GM12801 (cell line): ENCODE measurements around the gene FNDC10.

Experiments
- CTCF ChIP-seq: IDR thresholded peaks from one replicate; pipeline ENCODE4 v1.5.1; 2011; ENCODE audit warnings: control low read depth; ENCODE audit not compliant: insufficient read length; ENCODE audit errors: extremely low read depth

Gene FNDC10

GRCh38 chr1:1614954-1615255 lies 15.0 kb upstream of the FNDC10 start:
- TF ChIP-seq CTCF: no peak

DNA sequence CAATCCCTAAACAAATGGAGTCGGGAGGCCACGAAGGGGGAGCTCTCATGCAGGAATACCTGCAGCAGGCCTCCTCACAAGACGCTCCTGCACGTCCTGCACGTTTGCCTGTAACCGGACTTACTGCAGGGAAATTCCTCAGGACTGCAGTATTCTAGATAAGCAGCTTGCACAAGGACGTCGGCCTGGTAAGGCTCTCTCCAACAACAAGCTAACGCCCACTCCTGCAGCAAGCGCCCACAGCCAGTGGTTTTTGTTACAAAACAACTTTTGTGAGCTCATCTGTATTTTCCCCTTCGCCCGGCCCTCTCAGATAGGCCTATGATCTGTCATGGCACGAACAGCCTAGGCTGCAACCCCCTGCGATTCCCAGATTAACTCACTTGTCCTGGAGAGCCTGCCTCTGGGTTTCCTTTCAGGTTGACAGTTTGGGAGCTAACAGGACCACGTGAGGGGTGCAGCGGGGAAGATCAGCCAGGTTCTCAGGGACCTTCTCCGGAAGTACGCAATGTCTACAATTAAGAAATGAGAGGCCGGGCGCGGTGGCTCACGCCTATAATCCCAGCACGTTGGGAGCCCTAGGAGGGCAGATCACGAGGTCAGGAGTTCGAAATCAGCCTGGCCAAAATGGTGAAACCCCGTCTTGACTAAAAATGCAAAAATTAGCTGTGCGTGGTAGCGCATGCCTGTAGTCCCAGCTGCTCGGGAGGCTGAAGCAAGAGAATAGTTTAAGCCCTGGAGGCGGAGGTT lies 14.4 kb upstream of the FNDC10 start:
- no peak for TF ChIP-seq CTCF

DNA sequence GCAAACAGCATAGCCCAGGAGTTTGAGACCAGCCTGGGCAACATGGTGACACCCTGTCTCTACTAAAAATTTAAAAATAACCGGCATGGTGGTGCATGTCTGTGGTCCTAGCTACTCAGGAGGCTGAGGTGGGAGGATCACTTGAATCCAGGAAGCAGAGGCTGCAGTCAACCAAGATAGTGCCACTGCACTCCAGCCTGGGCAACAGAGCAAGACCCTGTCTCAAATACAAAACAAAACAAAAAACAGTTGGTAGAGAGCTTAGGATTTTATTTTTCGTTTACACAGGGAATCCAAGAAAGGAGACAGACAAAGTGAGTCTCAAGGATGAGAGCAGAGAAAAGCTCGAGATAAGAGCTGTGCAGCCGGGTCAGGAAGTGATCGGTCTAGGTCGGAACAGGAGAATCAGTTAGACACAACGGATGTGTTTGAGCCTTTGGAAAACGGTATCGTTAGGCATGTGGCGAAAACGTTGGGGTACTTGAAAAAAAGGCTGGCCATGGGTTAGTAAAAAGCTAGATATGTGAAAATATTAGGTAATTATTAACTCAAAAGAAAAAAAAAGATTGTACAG lies 13.7 kb upstream of the FNDC10 start:
- TF ChIP-seq CTCF: no peak

DNA sequence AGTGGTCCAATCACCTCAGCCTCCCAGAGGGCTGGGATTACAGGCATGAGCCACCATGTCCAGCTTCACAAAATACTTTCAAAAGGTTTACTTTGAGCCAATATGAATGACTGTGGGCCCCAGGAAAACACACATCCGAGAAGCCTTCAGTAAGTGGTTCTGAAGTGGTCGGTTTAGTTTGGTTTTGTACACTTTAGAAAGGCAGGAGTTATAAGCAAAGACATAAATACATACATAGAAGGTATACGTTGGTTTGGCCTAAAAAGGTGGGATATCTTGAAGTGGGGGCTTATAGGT lies 12.1 kb upstream of the FNDC10 start:
- no peak for TF ChIP-seq CTCF

DNA sequence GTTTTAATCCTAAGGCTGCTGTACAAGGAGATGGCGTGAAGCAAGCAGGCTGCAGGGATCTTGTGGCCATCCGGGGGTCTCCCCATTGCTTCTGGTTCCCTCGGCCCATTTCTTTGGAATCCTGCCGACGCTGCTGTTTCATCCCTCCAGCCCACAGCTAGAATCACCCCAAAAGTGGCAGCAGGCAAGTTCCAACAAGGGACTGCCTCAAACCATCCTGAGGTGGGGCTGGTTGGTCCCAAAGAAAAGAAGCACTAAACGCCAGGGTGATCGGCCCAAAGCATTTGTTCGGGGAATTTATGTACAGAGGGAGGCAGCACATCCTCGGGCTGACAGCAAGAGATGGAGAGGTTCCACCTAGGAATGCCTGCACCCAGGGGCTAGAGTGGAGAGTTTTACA lies 10.9 kb upstream of the FNDC10 start:
- no peak for TF ChIP-seq CTCF

DNA sequence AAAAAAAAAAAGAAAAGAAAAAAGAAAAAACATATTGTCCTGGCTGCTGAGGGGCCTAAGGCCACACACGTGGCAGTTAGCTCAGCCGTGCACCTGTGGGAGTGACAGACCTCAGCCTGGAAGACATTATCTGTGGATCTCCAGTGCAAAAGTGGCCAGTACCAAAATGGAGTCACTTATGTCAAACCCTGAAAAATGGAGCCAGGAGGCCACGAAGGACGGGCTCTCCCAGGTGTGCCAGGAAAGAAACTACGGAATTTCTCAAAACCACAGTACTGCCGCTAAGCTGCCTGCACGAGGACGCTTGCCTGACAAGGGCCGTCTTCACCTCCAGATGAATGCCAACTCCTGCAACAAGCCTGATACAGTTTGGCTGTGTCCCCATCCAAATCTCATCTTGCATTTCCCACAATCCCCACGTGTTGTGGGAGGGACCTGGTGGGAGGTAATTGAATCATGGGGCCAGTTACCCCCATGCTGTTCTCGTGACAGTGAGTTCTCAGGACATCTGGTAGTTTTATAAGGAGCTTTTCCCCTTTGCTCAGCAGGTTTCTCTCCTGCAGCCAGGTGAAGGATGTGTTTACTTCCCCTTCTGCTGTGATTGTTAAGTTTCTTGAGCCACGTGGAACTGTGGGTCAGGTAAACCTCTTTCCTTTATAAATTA lies 10.0 kb upstream of the FNDC10 start:
- TF ChIP-seq CTCF: no peak

- no peak for TF ChIP-seq CTCF
These were observed 6.3 kb upstream of the FNDC10 start for GRCh38 chr1:1606232-1606631.
